Measurements from ENCODE around the gene IMPA2.
"Not testable (repeated sequence)": the region's sequence is repeated elsewhere in the genome, so short reads cannot be mapped to it uniquely, and the experiment has no call there.

Gene IMPA2

GRCh38 chr18:11981192-11981542 is at the start of gene IMPA2:
IMPA2 (plus strand) TSS chr18:11981507; CDS start chr18:11981670, 163 bp downstream.
- peak within 1 kb of the TSS; percentile 89 for H3K4me3 Mint-ChIP-seq
- peak within 1 kb of the TSS; percentile 92 for H3K27ac Mint-ChIP-seq
- no peaks in the 10 kb centered on the region for H3K36me3 Mint-ChIP-seq (ENCODE audit: low read depth)
- no peaks in the 10 kb centered on the region for H3K9me3 Mint-ChIP-seq
- H3K4me1 Mint-ChIP-seq (ENCODE audit: low read depth), result peaks cover 25% of the 10 kb centered on the region
- H3K27me3 Mint-ChIP-seq, result no peaks in the 10 kb centered on the region

GRCh38 chr18:11932393-11932792 is 48.9 kb upstream of the IMPA2 start:
- Mint-ChIP-seq H3K9me3 (no peaks in the 10 kb centered on the region), H3K27me3 (no peaks in the 10 kb centered on the region), H3K36me3 (ENCODE audit: low read depth) (no peaks in the 10 kb centered on the region), H3K27ac (no peak overlapping the region), H3K4me1 (ENCODE audit: low read depth) (no peaks in the 10 kb centered on the region), H3K4me3 (no peak overlapping the region)

DNA sequence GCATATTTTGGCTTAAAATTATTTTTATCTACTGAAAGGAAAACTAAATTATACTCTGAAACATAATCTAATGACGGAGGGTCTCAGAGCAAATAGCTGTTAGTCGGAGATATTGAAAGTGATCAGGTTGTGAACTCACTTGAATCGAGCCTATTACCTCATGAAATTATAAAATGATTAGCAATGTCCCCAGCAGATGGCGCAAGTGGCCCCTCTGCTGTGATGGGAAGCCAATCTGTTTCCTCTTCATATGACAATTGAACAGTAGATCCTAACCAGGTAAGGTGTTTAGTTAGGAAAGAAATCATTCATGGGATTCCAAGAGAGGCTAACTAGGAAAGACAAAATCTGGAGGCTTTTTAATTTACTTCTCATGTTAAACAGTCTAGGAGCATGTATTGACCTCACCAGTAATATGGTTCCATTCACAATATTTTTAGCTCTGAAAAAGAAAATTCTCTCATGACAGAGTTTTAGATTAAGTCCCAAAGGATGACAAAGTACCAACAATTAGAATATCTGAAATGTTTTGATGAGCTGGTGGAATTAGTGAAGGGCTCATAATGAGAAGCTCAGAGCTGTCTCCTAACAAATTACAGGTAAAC is 43.3 kb upstream of the IMPA2 start:
- Mint-ChIP-seq H3K4me1 (ENCODE audit: low read depth) (no peaks in the 10 kb centered on the region), H3K27me3 (no peaks in the 10 kb centered on the region), H3K36me3 (ENCODE audit: low read depth) (no peaks in the 10 kb centered on the region), H3K27ac (no peak overlapping the region), H3K9me3 (no peaks in the 10 kb centered on the region), H3K4me3 (no peak overlapping the region)

GRCh38 chr18:11940956-11941355 is 40.4 kb upstream of the IMPA2 start:
- Mint-ChIP-seq H3K9me3 (no peaks in the 10 kb centered on the region), H3K4me3 (no peak overlapping the region), H3K4me1 (ENCODE audit: low read depth) (no peaks in the 10 kb centered on the region), H3K27me3 (no peaks in the 10 kb centered on the region), H3K27ac (no peak overlapping the region), H3K36me3 (ENCODE audit: low read depth) (no peaks in the 10 kb centered on the region)

DNA sequence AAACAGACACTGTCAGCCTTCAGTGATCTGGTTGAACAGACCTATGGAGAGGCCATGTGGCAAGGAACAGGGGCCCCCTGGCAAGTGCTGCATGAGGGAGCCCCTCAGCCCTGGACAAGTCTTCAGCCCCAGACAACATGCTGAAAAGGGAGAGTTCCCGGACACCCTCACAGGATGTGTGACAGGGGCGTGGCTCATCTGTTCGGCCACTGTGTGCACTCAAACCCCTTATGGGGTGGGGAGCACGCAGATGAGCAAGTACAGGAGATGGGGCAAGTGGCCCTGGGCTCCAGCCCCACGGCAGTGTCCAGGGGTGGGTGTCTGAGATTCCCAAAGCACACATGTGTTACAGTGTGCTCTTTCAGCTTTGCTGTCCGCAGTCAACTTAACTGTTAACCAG is 37.8 kb upstream of the IMPA2 start:
- Mint-ChIP-seq H3K36me3 (ENCODE audit: low read depth) (no peaks in the 10 kb centered on the region), H3K4me1 (ENCODE audit: low read depth) (peaks cover 13% of the 10 kb centered on the region), H3K9me3 (no peaks in the 10 kb centered on the region), H3K27ac (no peak overlapping the region), H3K27me3 (no peaks in the 10 kb centered on the region), H3K4me3 (no peak overlapping the region)

- H3K9me3 Mint-ChIP-seq, result no peaks in the 10 kb centered on the region
- no peak overlapping the region for H3K4me3 Mint-ChIP-seq
- peaks cover 13% of the 10 kb centered on the region for H3K4me1 Mint-ChIP-seq (ENCODE audit: low read depth)
These were observed 37.1 kb upstream of the IMPA2 start for GRCh38 chr18:11944252-11944651.

GRCh38 chr18:11944786-11945185 is 36.5 kb upstream of the IMPA2 start:
- Mint-ChIP-seq H3K4me3 (no peak overlapping the region), H3K4me1 (ENCODE audit: low read depth) (peaks cover 13% of the 10 kb centered on the region), H3K27ac (no peak overlapping the region), H3K9me3 (no peaks in the 10 kb centered on the region), H3K27me3 (no peaks in the 10 kb centered on the region), H3K36me3 (ENCODE audit: low read depth) (no peaks in the 10 kb centered on the region)

More at GRCh38 chr18:11944252-11944651, 37.1 kb upstream of the IMPA2 start:
- Mint-ChIP-seq H3K36me3 (ENCODE audit: low read depth) (no peaks in the 10 kb centered on the region), H3K27me3 (no peaks in the 10 kb centered on the region), H3K27ac (no peak overlapping the region)

DNA sequence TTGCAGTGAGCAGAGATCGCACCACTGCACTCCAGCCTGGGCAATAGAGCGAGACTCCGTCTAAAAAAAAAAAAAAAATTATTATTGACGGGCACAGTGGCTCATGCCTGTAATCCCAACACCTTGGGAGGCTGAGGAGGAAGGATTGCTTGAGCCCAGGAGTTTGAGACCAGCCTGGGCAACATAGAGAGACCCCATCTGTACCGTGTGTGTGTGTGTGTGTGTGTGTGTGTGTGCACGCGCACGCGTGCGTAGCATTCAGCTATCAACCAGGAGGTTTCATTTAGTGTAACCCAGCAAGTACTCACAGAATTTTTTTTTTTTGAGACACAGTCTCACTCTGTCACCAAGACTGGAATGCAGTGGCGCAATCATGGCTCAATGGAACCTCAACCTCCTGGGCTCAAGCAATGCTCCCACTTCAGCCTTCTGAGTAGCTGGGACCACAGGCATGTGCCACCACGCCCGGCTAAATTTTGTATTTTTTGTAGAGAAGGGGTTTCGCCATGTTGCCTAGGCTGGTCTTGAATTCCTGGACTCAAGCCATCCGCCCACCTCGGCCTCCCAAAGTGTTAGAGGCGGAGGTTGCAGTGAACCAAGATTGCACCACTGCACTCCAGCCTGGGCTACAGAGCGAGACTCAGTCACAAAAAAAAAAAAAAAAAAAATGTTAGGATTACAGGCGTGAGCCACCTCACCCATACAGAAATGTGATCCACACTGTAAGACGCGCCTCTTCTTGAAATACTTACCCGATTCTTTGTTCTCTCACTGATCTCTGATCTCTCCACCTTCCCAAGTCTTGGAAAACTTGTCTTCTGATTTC is 35.3 kb upstream of the IMPA2 start:
- not testable (repeated sequence) for H3K36me3 Mint-ChIP-seq (ENCODE audit: low read depth); H3K9me3 Mint-ChIP-seq; H3K27ac Mint-ChIP-seq; H3K27me3 Mint-ChIP-seq
- Mint-ChIP-seq H3K4me3 (peak overlapping the region; percentile 32), H3K4me1 (ENCODE audit: low read depth) (peaks cover 13% of the 10 kb centered on the region)

DNA sequence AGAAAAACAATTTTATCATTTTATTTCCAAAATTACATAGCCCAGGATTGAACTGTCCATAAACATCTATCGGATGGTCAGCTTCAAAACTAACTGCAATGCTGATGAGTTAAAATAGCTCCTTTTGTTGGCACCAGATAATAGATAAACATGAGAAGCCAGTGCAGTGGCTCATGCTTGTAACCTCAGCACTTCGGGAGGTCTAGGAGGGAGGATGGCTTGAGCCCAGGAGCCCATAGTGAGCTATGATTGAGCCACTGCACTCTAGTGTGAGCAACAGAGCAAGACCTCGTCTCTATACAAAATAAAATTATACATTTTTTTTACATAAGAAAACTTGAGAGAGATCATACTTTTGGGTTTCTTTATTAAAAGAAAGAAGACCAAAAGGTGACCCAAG is 34.6 kb upstream of the IMPA2 start:
- H3K36me3 Mint-ChIP-seq (ENCODE audit: low read depth), result no peaks in the 10 kb centered on the region
- peak overlapping the region; percentile 9 for H3K27ac Mint-ChIP-seq
- H3K4me1 Mint-ChIP-seq (ENCODE audit: low read depth), result peaks cover 13% of the 10 kb centered on the region
- H3K27me3 Mint-ChIP-seq, result no peaks in the 10 kb centered on the region
- no peaks in the 10 kb centered on the region for H3K9me3 Mint-ChIP-seq
- peak overlapping the region; percentile 32 for H3K4me3 Mint-ChIP-seq

DNA sequence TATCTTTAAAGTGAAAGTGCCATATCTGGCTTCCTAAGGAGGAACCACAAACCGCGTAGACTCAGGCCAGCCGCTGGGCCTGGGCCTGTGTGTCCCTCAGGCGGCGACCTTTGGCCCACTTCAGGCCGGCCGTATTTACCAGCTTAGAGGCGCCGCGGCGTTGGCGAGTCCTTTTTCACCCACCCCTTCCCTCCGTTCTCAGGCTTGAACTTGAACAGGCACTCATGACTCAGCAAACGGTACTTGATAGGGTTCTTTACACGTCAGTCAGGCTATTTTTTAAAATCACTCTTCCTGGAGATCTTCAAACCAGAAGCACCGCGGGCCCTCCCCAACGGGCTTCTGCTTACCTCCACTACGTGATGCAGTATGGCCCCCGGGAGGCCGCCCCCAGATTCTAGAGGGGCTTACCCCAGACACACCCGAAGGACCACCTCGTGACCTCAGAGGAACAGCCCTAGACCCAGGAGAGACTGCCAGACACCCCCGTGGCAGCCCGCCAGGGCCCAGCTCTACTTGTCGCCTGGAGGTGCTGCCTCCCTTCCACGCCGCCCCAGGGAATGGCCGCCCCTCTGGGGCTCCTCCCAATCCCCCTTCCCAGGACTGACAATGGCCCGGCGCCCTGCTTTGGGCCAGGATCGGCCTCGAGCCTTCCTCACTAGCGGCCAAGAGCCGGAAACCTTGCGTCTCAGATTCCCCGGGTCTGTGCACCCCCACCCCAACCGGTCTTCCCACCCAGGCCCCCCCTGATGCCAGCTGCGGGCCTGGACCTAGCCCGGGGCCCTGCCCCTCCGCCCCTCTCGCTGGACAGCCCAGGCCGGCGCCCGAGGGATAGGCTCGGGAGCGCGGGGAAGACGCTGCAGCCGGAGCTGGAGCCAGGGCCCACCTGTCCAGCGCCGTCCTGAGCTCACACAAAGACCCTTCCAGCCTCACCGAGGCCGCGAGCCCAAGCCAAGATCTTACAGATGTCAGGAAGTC is 33.8 kb upstream of the IMPA2 start:
- peak overlapping the region; percentile 93 for H3K27ac Mint-ChIP-seq
- H3K4me1 Mint-ChIP-seq (ENCODE audit: low read depth), result peaks cover 13% of the 10 kb centered on the region
- H3K36me3 Mint-ChIP-seq (ENCODE audit: low read depth), result no peaks in the 10 kb centered on the region
- no peaks in the 10 kb centered on the region for H3K9me3 Mint-ChIP-seq
- H3K27me3 Mint-ChIP-seq, result no peaks in the 10 kb centered on the region
- peak overlapping the region; percentile 83 for H3K4me3 Mint-ChIP-seq

DNA sequence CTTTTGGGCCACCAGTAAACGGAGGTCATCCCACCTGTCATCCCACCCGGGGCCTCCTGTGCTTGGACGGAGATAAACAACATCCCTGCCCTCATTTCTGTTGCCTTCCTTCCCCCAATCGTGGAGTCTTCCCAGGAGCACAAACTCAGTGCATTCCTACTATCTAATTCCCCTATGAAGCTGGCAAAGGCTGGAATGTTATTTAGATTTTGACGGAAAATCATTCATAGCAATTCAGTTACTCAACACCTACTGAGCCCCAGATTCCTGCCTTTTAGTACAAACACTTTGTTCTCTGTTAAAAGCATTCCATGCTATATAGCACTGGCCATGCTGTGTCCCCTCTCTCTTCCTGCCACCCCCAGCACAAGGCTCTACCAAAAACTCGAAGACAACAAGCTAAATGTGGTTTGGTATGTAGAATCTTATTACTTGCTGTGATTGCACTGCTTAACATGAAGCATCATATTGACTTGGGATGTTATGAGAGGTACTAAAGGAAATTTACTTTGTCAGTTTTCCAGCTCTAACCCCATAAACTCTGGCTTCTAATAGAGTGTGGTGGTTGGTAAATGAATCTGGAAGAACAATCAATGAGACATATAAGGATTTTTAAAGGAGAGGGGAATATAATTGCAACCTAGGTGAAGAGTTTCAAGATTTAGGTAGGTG is 32.3 kb upstream of the IMPA2 start:
- H3K9me3 Mint-ChIP-seq, result no peaks in the 10 kb centered on the region
- H3K36me3 Mint-ChIP-seq (ENCODE audit: low read depth), result no peaks in the 10 kb centered on the region
- H3K27ac Mint-ChIP-seq, result no peak overlapping the region
- no peak overlapping the region for H3K4me3 Mint-ChIP-seq
- no peaks in the 10 kb centered on the region for H3K27me3 Mint-ChIP-seq
- H3K4me1 Mint-ChIP-seq (ENCODE audit: low read depth), result peaks cover 13% of the 10 kb centered on the region

DNA sequence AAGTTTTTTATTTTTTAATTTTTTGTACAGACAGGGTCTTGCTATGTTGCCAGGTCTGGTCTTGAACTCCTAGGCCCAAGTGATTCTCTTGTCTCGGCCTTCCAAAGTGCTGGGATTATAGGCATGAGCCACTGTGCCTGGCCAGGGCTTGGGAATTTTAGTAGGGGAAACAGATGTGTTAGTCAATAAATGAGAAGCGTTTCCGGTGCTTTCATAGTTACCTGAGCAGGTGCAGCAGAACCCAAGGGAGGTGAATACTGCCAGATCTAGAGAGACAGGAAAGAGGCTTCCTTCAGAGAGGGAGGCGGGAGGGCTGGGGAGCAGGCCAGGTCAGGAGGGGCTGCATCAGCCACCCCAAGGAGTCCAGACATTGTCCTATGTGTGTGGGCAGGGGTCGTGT is 30.5 kb upstream of the IMPA2 start:
- Mint-ChIP-seq H3K27me3 (no peaks in the 10 kb centered on the region), H3K36me3 (ENCODE audit: low read depth) (no peaks in the 10 kb centered on the region)

DNA sequence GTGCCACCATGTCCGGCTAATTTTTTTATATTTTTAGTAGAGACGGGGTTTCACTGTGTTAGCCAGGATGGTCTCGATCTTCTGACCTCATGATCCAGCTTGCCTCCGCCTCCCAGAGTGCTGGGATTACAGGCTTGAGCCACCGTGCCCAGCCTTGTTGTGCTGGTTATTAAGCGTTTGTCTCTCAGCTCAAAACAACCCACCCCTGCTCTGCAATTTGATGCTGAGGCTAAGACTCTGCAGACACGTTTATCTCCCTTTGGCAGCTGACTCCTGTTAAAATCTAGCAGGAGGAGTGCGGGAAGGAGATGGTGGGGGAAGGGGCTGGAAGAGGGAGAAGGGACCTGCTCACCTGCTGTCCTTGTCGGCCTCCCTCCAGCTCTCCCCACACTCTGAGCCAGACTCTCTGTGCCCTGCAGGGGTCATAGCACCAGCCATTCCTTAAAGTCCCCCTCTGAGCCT is 29.9 kb upstream of the IMPA2 start:
- Mint-ChIP-seq H3K36me3 (ENCODE audit: low read depth) (no peaks in the 10 kb centered on the region), H3K27me3 (no peaks in the 10 kb centered on the region), H3K4me1 (ENCODE audit: low read depth) (peaks cover 11% of the 10 kb centered on the region), H3K9me3 (no peaks in the 10 kb centered on the region), H3K4me3 (no peak overlapping the region), H3K27ac (no peak overlapping the region)

More for the DNA sequence above, 30.5 kb upstream of the IMPA2 start:
- Mint-ChIP-seq H3K4me1 (ENCODE audit: low read depth) (peaks cover 13% of the 10 kb centered on the region), H3K9me3 (no peaks in the 10 kb centered on the region), H3K27ac (no peak overlapping the region), H3K4me3 (no peak overlapping the region)

- H3K9me3 Mint-ChIP-seq, result peaks cover 14% of the 10 kb centered on the region
- peak overlapping the region; percentile 24 for H3K27ac Mint-ChIP-seq
- no peaks in the 10 kb centered on the region for H3K4me1 Mint-ChIP-seq (ENCODE audit: low read depth)
- no peak overlapping the region for H3K4me3 Mint-ChIP-seq
- H3K36me3 Mint-ChIP-seq (ENCODE audit: low read depth), result peaks cover 3% of the 10 kb centered on the region
- H3K27me3 Mint-ChIP-seq, result no peaks in the 10 kb centered on the region
These were observed 28.2 kb upstream of the IMPA2 start for GRCh38 chr18:11953113-11953512.

Measured in stimulated activated naive CD8-positive, alpha-beta T cell treated with anti-CD3 and anti-CD28 coated beads, Interleukin-15, Interleukin-2, amounts not matched to agents 100 ng/mL and 50 ng/mL, for 24 hours (primary cell).